ENCODE data around the gene BRAT1. TPM values are rescaled to one million over a fixed set of nuclear protein-coding genes. Genes with fewer than 3 reads are reported as not detected.

Gene BRAT1
- total RNA-seq, 6 experiments from 2014 or later = 11.1 to 25.9 (median 14.8) TPM

- Histone ChIP-seq H3K4me1 (no peaks in the 10 kb centered on the region), H3K4me3 (no peak overlapping the region), H3K27ac (no peak overlapping the region), H3K27me3 (no peaks in the 10 kb centered on the region), H3K36me3 (peaks cover 0 to 4% (median 0%) of the 10 kb centered on the region in 4 donors), H3K9me3 (no peaks in the 10 kb centered on the region)
- intact Hi-C loops (cut with DNase I) = loop anchor here in 1 of 2 donors (10.0 kb wide), 1 partner anchor 111 kb away; the partner anchor contains the start of gene AMZ1
- no peak for ATAC-seq
- DNase-seq = peak in 1 of 3 donors; percentile 1
- 93% methylated on average over 6 of the region's 9 CpGs for WGBS (ENCODE audit: insufficient coverage, low coverage, low lambda C conversion rate, missing lambda C conversion rate)
- TF ChIP-seq CTCF (IDR thresholded peaks at IDR 0.05) = no peak
- no peak for TF ChIP-seq POLR2A (IDR thresholded peaks at IDR 0.05)
Measured at GRCh38 chr7:2573761-2574160, 18.4 kb upstream of the BRAT1 start.

- intact Hi-C loops (cut with DNase I) = loop anchor here in 1 of 2 donors (10.0 kb wide), 1 partner anchor 113 kb away; the partner anchor contains the start of gene AMZ1
- H3K4me3 ChIP-seq = no peak overlapping the region
- ATAC-seq (peak in 2 of 4 donors; percentile 34 to 55), DNase-seq (peak in 1 of 3 donors; percentile 53)
- H3K27me3 ChIP-seq = no peaks in the 10 kb centered on the region
- TF ChIP-seq CTCF (IDR thresholded peaks at IDR 0.05) (no peak), POLR2A (IDR thresholded peaks at IDR 0.05) (no peak)
- H3K36me3 ChIP-seq = peaks cover 0 to 4% (median 0%) of the 10 kb centered on the region in 4 donors
- no peaks in the 10 kb centered on the region for H3K9me3 ChIP-seq
- WGBS (ENCODE audit: insufficient coverage, low coverage, low lambda C conversion rate, missing lambda C conversion rate) = 81% methylated on average over 19 of the region's 22 CpGs
- H3K27ac ChIP-seq = no peak overlapping the region
- peaks cover 0 to 2% (median under 1%) of the 10 kb centered on the region in 4 donors for H3K4me1 ChIP-seq
Measured at GRCh38 chr7:2572101-2572842, 16.9 kb upstream of the BRAT1 start.

GRCh38 chr7:2571409-2571808 is 16.1 kb upstream of the BRAT1 start:
- no peaks in the 10 kb centered on the region for H3K9me3 ChIP-seq
- ATAC-seq (no peak), DNase-seq (peak in 1 of 3 donors; percentile 9)
- 92% methylated on average over 15 of the region's 15 CpGs for WGBS (ENCODE audit: insufficient coverage, low coverage, low lambda C conversion rate, missing lambda C conversion rate)
- TF ChIP-seq POLR2A (IDR thresholded peaks at IDR 0.05) (no peak), CTCF (IDR thresholded peaks at IDR 0.05) (no peak)
- peaks cover 0 to 4% (median 0%) of the 10 kb centered on the region in 4 donors for H3K36me3 ChIP-seq
- H3K4me1 ChIP-seq = peaks cover 0 to 8% (median 2%) of the 10 kb centered on the region in 4 donors
- intact Hi-C loops (cut with DNase I) = loop anchor here in 1 of 2 donors (10.0 kb wide), 1 partner anchor 113 kb away; the partner anchor contains the start of gene AMZ1
- H3K27ac ChIP-seq = no peak overlapping the region
- H3K27me3 ChIP-seq = no peaks in the 10 kb centered on the region
- H3K4me3 ChIP-seq = no peak overlapping the region

- Histone ChIP-seq H3K9me3 (no peaks in the 10 kb centered on the region), H3K27me3 (no peaks in the 10 kb centered on the region), H3K4me3 (no peak overlapping the region), H3K36me3 (peaks cover 0 to 4% (median 0%) of the 10 kb centered on the region in 4 donors), H3K27ac (no peak overlapping the region), H3K4me1 (peaks cover 0 to 8% (median 2%) of the 10 kb centered on the region in 4 donors)
- ATAC-seq = no peak
- WGBS (ENCODE audit: insufficient coverage, low coverage, low lambda C conversion rate, missing lambda C conversion rate) = 81% methylated on average over 10 of the region's 16 CpGs
- intact Hi-C loops (cut with DNase I) = loop anchor here in 1 of 2 donors (10.0 kb wide), 1 partner anchor 115 kb away; the partner anchor contains the start of gene AMZ1
- DNase-seq = peak in 1 of 3 donors; percentile 38
- TF ChIP-seq POLR2A (IDR thresholded peaks at IDR 0.05) (no peak), CTCF (IDR thresholded peaks at IDR 0.05) (no peak)
Measured at GRCh38 chr7:2570021-2570420, 14.7 kb upstream of the BRAT1 start.
